DOHH2 (cell line): ENCODE results near the gene USP48.

Experiments used
- H3F3A ChIP-seq: fragments of 200-600 bp; sonication (generic), shearing (Covaris generic); 2 replicates; pipeline ENCODE4 v1.6.0; 2016; ENCODE audit warnings: antibody characterized with exemption, mild to moderate bottlenecking; ENCODE audit not compliant: control insufficient read depth, insufficient read depth
- H3K27ac ChIP-seq: fragments of 200-600 bp; sonication (generic); 2 replicates; pipeline ENCODE4 v1.5.1; 2014; ENCODE audit warnings: low read depth, mild to moderate bottlenecking, low read length, moderate library complexity
- H3K27me3 ChIP-seq: fragments of 200-600 bp; sonication (generic); 2 replicates; pipeline ENCODE4 v1.6.1; 2014; ENCODE audit warnings: mild to moderate bottlenecking, low read length, mixed read lengths; ENCODE audit not compliant: control insufficient read depth
- H3K36me3 ChIP-seq: fragments of 200-600 bp; sonication (generic); 2 replicates; pipeline ENCODE4 v1.6.1; 2014; ENCODE audit warnings: mild to moderate bottlenecking, low read length, moderate library complexity, mixed read lengths; ENCODE audit not compliant: control insufficient read depth
- H3K4me1 ChIP-seq: fragments of 200-600 bp; sonication (generic); 2 replicates; pipeline ENCODE4 v1.6.1; 2014; ENCODE audit warnings: mild to moderate bottlenecking, low read length, mixed read lengths; ENCODE audit not compliant: control insufficient read depth
- H3K4me2 ChIP-seq: fragments of 200-600 bp; sonication (generic); 2 replicates; pipeline ENCODE4 v1.6.0; 2014; ENCODE audit warnings: mild to moderate bottlenecking, low read length, moderate library complexity
- H3K4me3 ChIP-seq: fragments of 200-600 bp; sonication (generic); 2 replicates; pipeline ENCODE4 v1.5.1; 2014; ENCODE audit warnings: mild to moderate bottlenecking, low read length, mixed read lengths
- H3K79me2 ChIP-seq: fragments of 200-600 bp; sonication (generic); 2 replicates; pipeline ENCODE4 v1.6.1; 2014; ENCODE audit warnings: mild to moderate bottlenecking, low read length, mixed read lengths; ENCODE audit not compliant: control insufficient read depth
- H3K9me2 ChIP-seq: fragments of 200-600 bp; sonication (generic); replicated peaks from 2 replicates; pipeline ENCODE4 v1.6.1; 2014; ENCODE audit warnings: mild to moderate bottlenecking, low read length, mixed read lengths; ENCODE audit not compliant: control insufficient read depth
- H3K9me3 ChIP-seq: fragments of 200-600 bp; sonication (generic); 2 replicates; pipeline ENCODE4 v1.6.1; 2014; ENCODE audit warnings: antibody characterized with exemption, low read length, mixed read lengths; ENCODE audit not compliant: control insufficient read depth, insufficient read depth
- H4K20me1 ChIP-seq: fragments of 200-600 bp; sonication (generic); 2 replicates; pipeline ENCODE4 v1.6.0; 2014; ENCODE audit warnings: low read depth, mild to moderate bottlenecking, antibody characterized with exemption, low read length, moderate library complexity; ENCODE audit not compliant: control insufficient read depth, insufficient read depth
- CTCF ChIP-seq: fragments of 200-600 bp; sonication (generic); IDR thresholded peaks from one replicate; pipeline ENCODE4 v1.5.1; 2014; ENCODE audit warnings: antibody characterized with exemption, mild to moderate bottlenecking, low read depth, low read length; ENCODE audit not compliant: poor library complexity, severe bottlenecking
- EZH2phosphoT487 ChIP-seq: fragments of 200-600 bp; sonication (generic); IDR thresholded peaks from 2 replicates; pipeline ENCODE4 v1.6.1; 2017; ENCODE audit warnings: borderline replicate concordance, mild to moderate bottlenecking, antibody characterized with exemption, low read length, moderate library complexity, mixed read lengths

USP48 gene

GRCh38 chr1:21649315-21649714 is 133.6 kb downstream of the USP48 start:
- Histone ChIP-seq H4K20me1 (no peaks in the 10 kb centered on the region; the same call in 1 of the 2 replicates), H3K36me3 (no peaks in the 10 kb centered on the region), H3K9me2 (no peaks in the 10 kb centered on the region), H3F3A (no peaks in the 10 kb centered on the region), H3K4me3 (no peak overlapping the region), H3K4me2 (no peak overlapping the region), H3K79me2 (no peaks in the 10 kb centered on the region), H3K4me1 (no peaks in the 10 kb centered on the region; the same call in 1 of the 2 replicates), H3K9me3 (no peaks in the 10 kb centered on the region), H3K27me3 (peaks cover 17% of the 10 kb centered on the region), H3K27ac (no peak overlapping the region)
- TF ChIP-seq CTCF (no peak), EZH2phosphoT487 (no peak)

- Histone ChIP-seq H3K79me2 (no peaks in the 10 kb centered on the region), H3K4me2 (no peak overlapping the region), H3K36me3 (no peaks in the 10 kb centered on the region), H3K4me1 (no peaks in the 10 kb centered on the region; the same call in 1 of the 2 replicates), H3K27me3 (peaks cover 17% of the 10 kb centered on the region), H3K27ac (no peak overlapping the region), H3K4me3 (no peak overlapping the region), H3K9me3 (no peaks in the 10 kb centered on the region), H3K9me2 (no peaks in the 10 kb centered on the region), H3F3A (no peaks in the 10 kb centered on the region), H4K20me1 (no peaks in the 10 kb centered on the region; the same call in 1 of the 2 replicates)
- TF ChIP-seq CTCF, result no peak
- TF ChIP-seq EZH2phosphoT487, result no peak
Measured at GRCh38 chr1:21648791-21649190, 134.2 kb downstream of the USP48 start.

GRCh38 chr1:21648352-21648730 is 134.6 kb downstream of the USP48 start:
- Histone ChIP-seq H3K9me2 (no peaks in the 10 kb centered on the region), H3K4me1 (no peaks in the 10 kb centered on the region; the same call in 1 of the 2 replicates), H3K4me3 (no peak overlapping the region), H3K27me3 (peaks cover 17% of the 10 kb centered on the region), H3K79me2 (no peaks in the 10 kb centered on the region), H3K9me3 (no peaks in the 10 kb centered on the region), H3K4me2 (no peak overlapping the region), H4K20me1 (no peaks in the 10 kb centered on the region; the same call in 1 of the 2 replicates), H3F3A (no peaks in the 10 kb centered on the region), H3K36me3 (no peaks in the 10 kb centered on the region), H3K27ac (no peak overlapping the region)
- no peak for TF ChIP-seq CTCF
- TF ChIP-seq EZH2phosphoT487, result no peak
